Measurements from ENCODE around the gene GOPC. TPM values are rescaled to one million over a fixed set of nuclear protein-coding genes. Genes with fewer than 3 reads are reported as not detected.

The GOPC gene
- total RNA-seq, 3 donors from 2014 or later (not counting 1 experiment from before 2014, with no cell fraction given) = 17.5 to 27.7 (median 20.4) TPM

DNA sequence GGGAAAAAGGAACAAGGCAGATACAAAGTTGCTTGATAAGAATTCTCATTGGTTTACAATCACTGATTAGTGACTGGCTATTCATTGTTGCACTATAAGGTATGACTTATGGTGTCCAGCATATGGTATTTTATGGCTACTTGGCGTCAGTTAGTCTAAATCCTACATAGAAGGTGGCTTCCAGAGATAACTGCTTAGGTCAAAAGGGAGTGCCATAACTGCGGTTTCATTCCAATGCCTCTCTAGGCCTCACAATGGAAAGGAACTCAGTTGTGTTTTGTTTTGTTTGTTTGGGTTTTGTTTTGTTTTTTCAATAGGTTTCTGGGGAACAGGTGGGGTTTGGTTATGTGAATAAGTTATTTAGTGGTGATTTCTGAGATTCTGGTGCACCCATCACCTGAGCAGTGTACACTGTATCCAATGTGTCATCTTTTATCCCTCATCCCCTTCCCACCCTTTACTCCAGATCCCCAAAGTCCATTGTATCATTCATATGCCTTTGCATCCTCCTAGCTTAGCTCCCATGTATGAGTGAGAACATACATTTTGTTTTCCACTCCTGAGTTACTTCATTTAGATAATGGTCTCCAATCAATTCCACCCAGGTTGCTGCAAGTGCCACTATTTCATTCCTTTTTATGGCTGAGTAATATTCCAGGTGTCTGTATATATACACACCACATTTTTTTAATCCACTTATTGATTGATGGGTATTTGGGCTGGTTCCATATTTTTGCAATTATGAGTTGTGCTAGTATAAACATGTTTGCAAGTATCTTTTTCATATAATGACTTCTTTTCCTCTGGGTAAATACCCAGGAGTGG is 7.0 kb downstream of the GOPC start:
- peaks cover 12% of the 10 kb centered on the region for H3K4me1 ChIP-seq (ENCODE audit: control insufficient read depth, insufficient read depth, low read length)
- no peaks in the 10 kb centered on the region for H3K27me3 ChIP-seq (ENCODE audit: control insufficient read depth, insufficient read depth, low read length)
- intact Hi-C loops (cut with micrococcal nuclease) = no loop called here
- H3K27ac ChIP-seq (ENCODE audit: low read length) = no peak overlapping the region
- no peak overlapping the region for H3K27ac Mint-ChIP-seq
- H3K36me3 ChIP-seq (ENCODE audit: control insufficient read depth, insufficient read depth, low read length) = peaks cover 6% of the 10 kb centered on the region
- WGBS (ENCODE audit: insufficient coverage) = 97% methylated on average over 2 of the region's 2 CpGs
- DNase-seq = no peak
- no peak for ATAC-seq
- no peak overlapping the region for H3K4me3 Mint-ChIP-seq
- no peaks in the 10 kb centered on the region for H3K36me3 Mint-ChIP-seq
- no peak overlapping the region for H3K4me3 ChIP-seq (ENCODE audit: low read length)
- no peaks in the 10 kb centered on the region for H3K27me3 Mint-ChIP-seq (ENCODE audit: low read depth in 2 of 2)
- H3K9me3 ChIP-seq (ENCODE audit: control insufficient read depth, insufficient read depth, low read length) = no peaks in the 10 kb centered on the region
- H3K9me3 Mint-ChIP-seq = no peaks in the 10 kb centered on the region
- TF ChIP-seq, protein P1, sequence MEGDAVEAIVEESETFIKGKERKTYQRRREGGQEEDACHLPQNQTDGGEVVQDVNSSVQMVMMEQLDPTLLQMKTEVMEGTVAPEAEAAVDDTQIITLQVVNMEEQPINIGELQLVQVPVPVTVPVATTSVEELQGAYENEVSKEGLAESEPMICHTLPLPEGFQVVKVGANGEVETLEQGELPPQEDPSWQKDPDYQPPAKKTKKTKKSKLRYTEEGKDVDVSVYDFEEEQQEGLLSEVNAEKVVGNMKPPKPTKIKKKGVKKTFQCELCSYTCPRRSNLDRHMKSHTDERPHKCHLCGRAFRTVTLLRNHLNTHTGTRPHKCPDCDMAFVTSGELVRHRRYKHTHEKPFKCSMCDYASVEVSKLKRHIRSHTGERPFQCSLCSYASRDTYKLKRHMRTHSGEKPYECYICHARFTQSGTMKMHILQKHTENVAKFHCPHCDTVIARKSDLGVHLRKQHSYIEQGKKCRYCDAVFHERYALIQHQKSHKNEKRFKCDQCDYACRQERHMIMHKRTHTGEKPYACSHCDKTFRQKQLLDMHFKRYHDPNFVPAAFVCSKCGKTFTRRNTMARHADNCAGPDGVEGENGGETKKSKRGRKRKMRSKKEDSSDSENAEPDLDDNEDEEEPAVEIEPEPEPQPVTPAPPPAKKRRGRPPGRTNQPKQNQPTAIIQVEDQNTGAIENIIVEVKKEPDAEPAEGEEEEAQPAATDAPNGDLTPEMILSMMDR (IDR thresholded peaks at IDR 0.05) = no peak
- peaks cover 30 to 40% of the 10 kb centered on the region in 2 donors for H3K4me1 Mint-ChIP-seq

DNA sequence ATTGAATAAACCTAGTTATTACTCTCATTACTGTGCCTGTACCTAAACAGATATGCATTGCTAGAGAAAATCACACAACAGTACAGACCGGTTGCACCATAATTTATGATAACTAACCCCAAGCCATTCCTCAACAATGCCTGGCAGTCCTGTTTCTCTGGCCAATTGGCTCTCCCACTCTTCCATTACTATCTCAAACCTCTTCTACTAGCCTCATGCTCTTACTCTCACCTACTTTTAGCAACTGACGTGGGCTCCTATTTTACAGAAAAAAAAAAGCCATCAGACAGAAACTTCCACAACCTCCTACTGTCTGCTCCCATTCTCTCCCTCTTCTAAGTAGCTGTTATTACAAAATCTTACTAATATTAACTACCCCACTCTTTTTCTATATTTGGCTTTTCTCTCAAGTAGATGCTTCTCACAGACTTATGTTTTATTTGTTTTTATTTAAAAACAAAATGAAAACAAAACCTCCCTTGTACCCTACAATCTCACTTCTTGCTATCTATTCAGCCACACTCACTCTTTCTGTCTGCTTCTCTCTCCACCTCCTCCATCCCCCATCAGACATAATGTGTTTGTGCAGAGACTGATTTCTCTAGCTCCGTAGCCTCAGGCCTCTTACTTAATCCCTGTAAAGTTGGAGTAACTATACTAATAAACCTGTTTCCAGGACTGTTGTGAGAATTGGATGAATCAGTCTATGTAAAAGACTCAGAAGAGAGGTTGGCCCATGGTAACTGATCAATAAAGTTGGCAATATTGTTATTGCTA is 9.1 kb downstream of the GOPC start:
- H3K9me3 Mint-ChIP-seq = no peaks in the 10 kb centered on the region
- H3K4me3 Mint-ChIP-seq = no peak overlapping the region
- TF ChIP-seq, protein P1 (IDR thresholded peaks at IDR 0.05) = no peak
- no peaks in the 10 kb centered on the region for H3K27me3 ChIP-seq (ENCODE audit: control insufficient read depth, insufficient read depth, low read length)
- H3K36me3 Mint-ChIP-seq = no peaks in the 10 kb centered on the region
- no peak overlapping the region for H3K4me3 ChIP-seq (ENCODE audit: low read length)
- 79% methylated on average over 2 of the region's 3 CpGs for WGBS (ENCODE audit: insufficient coverage)
- H3K36me3 ChIP-seq (ENCODE audit: control insufficient read depth, insufficient read depth, low read length) = peaks cover 9% of the 10 kb centered on the region
- DNase-seq = no peak
- no peaks in the 10 kb centered on the region for H3K27me3 Mint-ChIP-seq (ENCODE audit: low read depth in 2 of 2)
- intact Hi-C loops (cut with micrococcal nuclease) = no loop called here
- no peak for ATAC-seq
- peaks cover 3% of the 10 kb centered on the region for H3K4me1 ChIP-seq (ENCODE audit: control insufficient read depth, insufficient read depth, low read length)
- H3K4me1 Mint-ChIP-seq = peaks cover 12 to 24% of the 10 kb centered on the region in 2 donors
- H3K27ac Mint-ChIP-seq = no peak overlapping the region
- no peak overlapping the region for H3K27ac ChIP-seq (ENCODE audit: low read length)
- no peaks in the 10 kb centered on the region for H3K9me3 ChIP-seq (ENCODE audit: control insufficient read depth, insufficient read depth, low read length)

DNA sequence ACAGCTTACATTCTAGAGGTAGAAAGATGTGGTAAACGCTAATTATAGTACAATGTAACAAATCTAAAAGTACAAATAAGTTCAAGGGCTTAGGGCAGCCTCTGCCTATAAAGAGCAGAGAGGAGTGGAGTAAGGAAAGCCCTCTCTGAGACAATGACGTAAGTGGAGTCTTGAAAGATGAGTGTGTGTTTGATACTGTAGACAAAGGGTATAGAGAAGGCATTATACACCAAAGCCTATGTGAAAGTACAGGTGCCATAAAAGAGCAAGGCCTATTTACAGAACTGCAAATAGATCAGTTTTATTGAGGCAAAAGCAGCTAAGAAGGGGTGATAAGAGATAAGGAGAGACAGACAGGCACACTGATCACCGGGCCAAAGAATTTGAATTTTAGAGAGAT is 10.9 kb downstream of the GOPC start:
- TF ChIP-seq, protein P1 (IDR thresholded peaks at IDR 0.05) = no peak
- Mint-ChIP-seq H3K36me3 (no peaks in the 10 kb centered on the region), H3K27me3 (ENCODE audit: low read depth in 2 of 2) (no peaks in the 10 kb centered on the region), H3K9me3 (no peaks in the 10 kb centered on the region), H3K4me1 (peaks cover 19 to 20% of the 10 kb centered on the region in 2 donors), H3K27ac (peak overlapping the region in 1 of 2 donors; percentile 3), H3K4me3 (no peak overlapping the region)
- no peak overlapping the region for H3K4me3 ChIP-seq (ENCODE audit: low read length)
- H3K9me3 ChIP-seq (ENCODE audit: control insufficient read depth, insufficient read depth, low read length) = no peaks in the 10 kb centered on the region
- peaks cover 8% of the 10 kb centered on the region for H3K36me3 ChIP-seq (ENCODE audit: control insufficient read depth, insufficient read depth, low read length)
- H3K27me3 ChIP-seq (ENCODE audit: control insufficient read depth, insufficient read depth, low read length) = no peaks in the 10 kb centered on the region
- WGBS (ENCODE audit: insufficient coverage) = 85% methylated on average over 2 of the region's 3 CpGs
- intact Hi-C loops (cut with micrococcal nuclease) = no loop called here
- ATAC-seq = no peak
- no peaks in the 10 kb centered on the region for H3K4me1 ChIP-seq (ENCODE audit: control insufficient read depth, insufficient read depth, low read length)
- DNase-seq = no peak
- no peak overlapping the region for H3K27ac ChIP-seq (ENCODE audit: low read length)

Data from natural killer cell (primary cell).